HG02870 (cell line): ENCODE results near the gene MBNL1.

Source experiments
- ATAC-seq: cut with Tn5 transposase; IDR thresholded peaks from one replicate; pipeline ENCODE4 v1.9.1; 2021; ENCODE audit warnings: mild to moderate bottlenecking, moderate library complexity; ENCODE audit not compliant: unreplicated experiment

The MBNL1 gene

DNA sequence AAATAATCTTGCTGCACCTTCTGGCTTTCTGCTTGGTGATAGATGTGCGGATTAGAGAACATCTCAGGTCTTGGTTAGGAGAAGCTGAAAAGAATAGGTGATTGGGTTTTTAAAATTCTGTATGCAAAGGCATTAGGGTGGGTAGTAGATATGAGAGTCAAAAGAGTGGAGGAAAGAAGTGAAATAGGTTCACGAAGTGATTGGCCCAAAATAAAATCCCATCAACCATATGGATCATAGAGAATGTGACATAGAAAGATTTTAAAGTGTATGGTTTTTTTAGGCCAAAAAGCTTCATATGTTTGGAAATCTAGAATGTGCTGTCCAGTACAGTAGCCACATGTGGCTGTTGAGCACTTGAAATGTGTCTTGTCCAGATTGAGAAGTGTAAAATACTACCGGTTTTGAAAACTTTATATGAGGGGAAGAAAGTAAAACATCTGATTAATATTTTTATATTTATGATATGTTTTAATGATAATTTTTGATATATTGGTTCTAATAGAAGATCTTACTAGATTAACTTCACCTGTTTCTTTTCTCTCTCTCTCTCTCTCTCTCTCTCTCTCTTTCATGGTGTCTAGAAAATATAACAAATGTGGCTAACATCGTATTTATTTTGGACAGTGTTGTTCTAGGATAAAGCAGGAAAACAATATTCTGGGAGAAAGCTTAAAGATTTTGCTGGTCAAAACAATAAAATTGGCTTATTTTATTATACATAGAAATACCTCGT, 2.9 kb downstream of the MBNL1 start:
- no peak for ATAC-seq

DNA sequence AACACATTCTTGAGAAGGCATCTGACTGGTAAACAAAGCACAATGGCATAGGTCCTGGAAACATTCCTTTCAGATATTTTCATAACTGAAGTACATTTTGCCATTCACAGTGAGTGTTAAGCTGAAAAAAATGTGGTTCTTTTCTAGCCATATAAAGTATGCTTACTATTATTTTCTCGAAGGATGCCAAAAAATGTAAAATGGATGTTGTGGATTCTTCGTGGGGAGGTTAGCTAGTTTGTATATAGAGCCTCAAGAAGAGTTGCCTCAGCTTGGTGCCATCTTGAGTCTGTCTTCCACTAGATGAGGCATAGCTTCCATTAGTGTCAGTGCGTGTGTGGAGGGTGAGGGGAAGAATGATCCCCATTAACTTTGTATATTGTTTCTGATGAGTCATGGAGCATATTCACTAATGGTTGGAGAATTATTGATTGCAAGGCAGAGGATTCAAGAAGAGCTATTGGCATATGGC, 4.1 kb downstream of the MBNL1 start:
- ATAC-seq, result no peak

DNA sequence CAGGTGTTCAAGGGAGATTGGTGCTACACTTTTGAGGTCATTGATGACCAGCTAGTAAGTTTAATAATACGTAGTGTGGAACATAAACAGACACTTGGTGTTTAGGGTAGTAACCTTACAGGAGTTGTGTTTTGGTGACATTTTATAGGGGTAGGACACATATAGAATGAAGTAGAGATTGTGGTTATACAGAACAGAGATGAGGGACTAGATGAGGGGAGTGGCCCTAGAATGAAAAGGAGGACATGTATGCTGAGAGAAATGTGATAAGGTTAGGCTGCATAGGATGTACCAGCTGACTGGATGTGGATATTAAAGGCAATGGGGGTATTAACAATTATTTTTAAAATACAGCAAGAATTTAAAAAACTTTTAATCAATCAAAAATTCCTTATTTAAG, 8.0 kb downstream of the MBNL1 start:
- ATAC-seq, result no peak

DNA sequence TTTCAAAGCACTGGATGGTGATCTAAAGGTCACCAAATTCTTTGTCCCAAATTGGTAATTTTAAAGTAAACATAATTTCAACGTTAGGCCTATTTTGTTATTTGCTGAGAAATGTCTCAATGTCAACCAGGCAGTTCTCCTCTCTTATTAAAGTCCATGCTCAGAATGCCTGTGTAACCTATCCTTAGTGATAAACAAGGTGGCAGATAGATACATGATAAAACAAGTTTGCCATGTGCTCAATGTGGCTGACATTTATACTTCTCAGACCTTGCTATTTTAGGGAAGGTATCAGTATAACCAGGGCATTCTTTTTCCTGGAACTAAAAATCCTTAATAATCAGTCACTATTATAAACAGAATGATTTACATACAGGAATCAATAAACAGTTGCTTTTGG, 8.5 kb downstream of the MBNL1 start:
- no peak for ATAC-seq

DNA sequence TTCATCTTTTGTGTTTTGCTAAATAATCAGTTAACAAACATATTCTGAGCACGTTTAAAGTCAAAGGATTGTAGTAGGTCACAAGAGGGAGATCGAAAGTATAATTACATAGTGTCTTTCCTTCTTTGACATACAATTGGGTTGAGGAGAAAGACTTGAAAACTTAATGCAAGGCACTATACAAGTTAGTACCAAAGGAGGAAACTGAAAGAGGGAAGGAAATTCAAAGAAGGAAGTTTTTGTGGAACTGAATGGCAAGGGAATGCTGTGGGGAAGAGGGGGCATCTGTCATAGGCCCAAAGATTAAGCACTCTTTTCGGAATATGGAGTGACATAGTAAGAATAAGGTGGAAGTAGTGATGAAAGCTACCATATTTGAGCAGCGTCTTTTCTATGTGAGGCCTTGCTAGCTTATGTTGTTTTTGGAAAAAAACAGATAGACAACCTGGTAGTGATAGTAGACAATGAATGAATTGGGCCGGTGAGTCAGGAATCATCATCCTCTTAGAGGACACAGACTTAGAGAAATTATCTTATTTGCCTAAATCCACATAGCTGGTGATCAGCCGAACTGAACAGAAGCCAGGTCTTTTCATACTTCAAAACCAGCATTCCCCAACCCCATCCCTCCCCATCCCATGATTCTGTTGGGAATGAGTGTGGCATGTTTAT, 10.2 kb downstream of the MBNL1 start:
- no peak for ATAC-seq

DNA sequence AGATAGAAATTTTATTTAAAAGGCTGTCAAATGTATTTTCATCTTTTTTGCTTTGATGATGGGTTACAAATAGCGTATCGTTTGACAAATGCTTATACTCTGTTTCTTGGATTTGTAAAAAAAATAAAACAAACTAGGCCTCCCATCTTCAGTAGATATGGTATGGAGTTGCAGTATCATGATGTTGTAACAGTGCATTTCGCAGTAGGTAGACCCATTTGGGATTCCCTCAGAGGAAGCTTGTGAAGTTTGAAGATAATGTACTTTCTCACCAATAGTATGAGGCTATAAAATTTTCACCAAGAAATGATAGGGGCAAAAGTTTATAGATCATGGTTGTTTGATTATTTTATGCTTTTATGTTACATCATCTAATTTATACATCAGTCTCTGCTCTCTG, 10.8 kb downstream of the MBNL1 start:
- no peak for ATAC-seq

DNA sequence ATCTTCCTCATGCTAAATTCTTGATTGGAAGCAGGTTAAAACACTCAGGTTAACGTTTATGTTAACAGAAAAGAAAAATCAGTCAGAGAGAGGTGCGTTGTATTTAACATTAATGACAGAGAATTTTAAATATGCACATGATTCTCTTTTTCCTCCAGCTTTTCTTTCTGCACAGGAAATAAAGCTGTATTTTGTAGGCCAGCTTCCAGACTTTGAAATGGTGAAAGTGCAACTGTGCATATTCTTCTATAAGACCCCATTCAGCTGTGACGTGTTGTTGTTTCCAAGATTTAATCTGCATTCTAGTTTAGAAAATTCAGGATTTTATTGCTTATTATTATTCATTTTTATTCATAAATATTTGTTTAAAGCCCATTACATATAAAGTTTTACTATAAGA, 11.8 kb downstream of the MBNL1 start:
- no peak for ATAC-seq

DNA sequence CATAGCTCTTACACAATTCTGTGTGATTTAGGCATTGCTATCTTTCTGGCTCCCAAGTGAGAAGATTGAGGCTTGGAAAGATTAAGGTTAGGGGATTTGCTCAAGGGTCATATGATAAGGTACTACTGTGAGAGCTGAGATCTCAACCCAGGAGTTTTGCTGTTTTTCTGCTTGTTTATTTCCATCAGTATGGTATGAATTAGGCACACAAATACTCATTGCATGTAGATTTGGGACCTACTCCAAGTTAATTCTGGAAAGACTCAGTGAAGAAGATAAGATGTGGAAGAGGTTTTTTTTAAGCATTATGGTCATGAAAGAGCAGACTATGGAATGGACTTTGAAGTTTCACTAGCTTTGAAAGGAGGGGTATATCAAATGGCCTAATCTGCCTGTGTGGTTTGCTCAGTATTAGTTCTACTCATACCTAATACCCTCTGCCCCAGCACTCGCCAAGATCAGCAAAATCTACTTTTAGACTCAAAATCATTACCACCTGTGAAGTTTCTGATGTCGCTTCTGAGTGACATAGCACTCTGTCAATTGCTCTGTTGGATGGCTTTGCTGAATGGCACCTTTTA, 12.5 kb downstream of the MBNL1 start:
- peak; percentile 78 for ATAC-seq

DNA sequence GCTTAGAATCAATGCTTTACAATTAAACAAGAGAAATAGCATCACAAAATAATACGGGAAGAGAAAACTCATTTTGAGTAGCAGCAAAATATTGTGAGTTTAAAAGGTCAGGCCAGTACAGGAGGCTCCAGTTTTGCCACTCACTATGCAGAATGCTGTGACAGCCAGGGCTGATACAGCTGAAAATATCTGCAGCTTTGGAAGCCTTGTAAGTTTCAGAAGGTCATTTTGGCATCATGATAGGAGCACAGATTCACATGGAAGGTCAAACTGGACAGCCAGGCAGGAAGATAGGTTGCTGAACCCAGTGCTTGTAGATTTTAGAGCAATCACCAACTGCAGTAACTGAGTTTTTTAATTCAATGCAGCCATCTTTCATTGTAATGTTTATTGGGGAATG, 14.1 kb downstream of the MBNL1 start:
- ATAC-seq, result no peak

DNA sequence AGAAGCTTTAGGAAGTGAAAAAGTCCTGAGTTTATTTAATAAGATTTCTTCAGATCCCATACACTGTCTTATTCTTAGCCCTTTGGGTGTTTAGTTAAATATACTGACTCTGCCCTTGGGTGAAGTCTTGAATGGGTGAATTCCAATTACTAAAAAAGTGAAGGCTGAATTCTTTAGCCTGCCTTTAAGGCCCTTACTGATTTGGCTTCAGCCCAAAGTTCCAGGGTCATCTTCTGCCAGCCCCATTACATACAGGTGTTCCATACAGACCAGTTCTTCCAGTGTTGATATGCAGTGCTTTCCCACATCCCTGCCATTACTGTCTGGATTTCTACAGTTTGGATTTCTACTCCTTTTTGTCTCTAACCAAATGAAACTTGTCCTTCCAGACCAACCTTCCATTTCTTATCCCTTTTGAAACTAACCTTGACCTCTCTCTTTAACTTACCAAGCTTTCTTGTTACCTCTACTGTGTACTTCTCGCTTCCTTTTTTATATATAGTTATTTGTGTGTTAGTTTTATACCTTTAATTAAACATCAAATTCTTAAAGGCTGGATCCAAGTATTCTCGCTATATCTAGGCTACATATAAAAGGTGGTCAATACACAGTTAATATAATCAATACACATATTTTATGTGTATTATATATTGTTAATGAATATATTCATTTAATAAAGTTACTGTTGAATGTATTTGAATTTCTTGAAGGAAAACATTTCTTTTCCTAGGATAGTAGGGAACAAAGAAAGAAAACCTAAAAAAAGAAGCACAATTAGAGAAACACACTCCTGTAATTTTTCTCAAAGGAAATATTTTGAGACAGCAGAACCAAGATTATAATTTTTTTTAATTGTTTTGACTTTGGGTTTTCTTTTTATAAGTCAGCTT, 15.0 kb downstream of the MBNL1 start:
- no peak for ATAC-seq

DNA sequence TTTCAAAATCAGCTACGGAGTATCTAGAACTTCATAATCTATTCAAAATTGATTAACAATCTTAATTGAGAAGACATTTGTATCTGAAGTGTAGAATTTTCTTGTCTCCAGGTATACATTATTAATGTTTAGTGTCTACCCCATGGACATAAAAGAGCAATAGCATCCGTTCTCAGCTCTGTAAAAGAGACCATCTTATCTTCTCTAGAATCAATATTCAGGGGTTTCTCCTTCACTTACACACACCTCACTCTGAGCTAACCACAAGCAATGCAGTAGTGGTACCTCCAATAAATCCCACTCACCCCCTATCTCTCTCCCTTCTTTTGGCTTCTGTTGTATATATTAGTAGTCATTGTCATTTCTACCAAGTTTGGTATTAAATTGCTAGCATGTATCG, 16.2 kb downstream of the MBNL1 start:
- no peak for ATAC-seq

DNA sequence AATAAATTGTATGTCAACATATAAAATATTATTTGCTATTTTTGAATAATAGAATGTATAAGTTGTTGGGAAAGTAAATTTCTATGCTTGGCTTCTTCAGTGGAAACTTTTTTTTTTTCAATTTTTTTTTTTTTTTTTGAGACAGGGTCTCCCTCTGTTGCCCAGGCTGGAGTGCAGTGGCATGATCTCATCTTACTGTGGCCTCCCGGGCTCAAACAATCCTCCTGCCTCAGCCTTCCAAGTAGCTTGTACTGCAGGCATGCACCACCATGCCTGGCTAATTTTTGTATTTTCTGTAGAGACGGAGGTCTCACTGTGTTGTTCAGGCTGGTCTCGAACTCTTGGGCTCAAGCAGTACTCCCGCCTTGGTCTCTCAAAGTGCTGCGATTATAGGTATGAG, 16.8 kb downstream of the MBNL1 start:
- ATAC-seq, result no peak

DNA sequence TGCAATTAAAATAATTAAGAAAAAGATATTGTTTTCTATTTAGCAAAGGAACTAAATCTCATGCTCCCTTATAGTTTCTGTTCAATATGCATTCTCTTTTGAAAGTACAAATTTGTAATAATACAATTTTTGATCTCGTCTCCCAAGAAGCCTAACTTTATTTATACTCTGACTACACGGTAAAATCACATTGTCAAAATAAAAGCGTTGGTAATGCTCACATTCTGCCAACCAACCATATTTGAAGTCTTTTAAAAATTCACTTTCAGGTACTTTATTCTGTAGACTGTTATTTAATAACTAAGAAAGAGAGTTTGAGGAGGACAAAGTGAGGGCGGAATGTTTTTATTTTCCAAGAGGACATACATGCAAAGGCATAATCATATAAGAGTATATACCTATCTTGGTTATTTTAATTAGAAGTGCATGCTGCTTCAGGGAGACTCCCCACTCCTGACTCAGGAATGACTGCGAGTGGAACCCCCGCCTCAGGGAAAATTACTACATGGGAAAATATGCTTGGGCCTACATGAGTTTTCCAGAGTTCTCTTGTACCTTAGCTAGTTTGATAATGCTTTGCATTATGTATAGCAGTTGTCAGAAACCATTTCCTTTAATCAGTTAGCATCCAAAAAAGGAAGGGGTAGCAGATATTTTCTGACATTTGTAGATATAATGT, 19.3 kb downstream of the MBNL1 start:
- ATAC-seq, result no peak

DNA sequence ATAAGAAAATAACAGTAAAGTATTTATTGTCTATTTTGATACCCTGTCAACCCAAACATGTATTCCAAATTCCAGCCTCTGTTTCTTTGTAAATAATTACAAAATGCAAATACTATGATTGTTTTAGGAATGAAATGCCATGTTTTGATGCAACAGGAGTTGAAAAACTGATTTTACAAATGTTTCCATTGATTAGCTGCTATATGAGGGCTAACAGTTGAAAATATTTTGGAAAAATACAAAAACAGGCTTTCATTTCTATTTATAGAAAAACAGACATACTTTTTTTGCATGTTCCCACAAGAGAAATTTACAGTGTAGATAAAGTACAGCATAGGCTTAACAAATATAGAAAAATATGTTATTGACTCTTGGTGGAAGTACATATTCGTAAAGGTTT, 20.0 kb downstream of the MBNL1 start:
- no peak for ATAC-seq

DNA sequence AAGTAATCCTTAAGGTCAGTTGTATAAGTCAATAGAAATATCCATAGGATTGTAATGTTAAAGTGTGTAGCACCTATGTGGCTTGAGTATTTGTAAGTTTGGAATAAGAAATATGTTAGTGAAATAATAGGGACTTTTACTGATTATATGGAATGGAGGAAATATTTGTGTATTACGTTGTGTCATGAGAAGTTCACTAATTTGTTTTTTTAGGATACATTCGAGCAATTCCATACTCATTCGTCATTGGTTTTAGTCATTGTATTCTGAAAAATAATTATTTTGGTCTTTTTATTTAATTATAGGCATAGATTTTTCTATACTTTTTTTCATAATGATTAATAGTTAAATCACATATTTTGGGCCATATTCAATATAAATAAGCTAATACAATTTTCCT, 21.0 kb downstream of the MBNL1 start:
- no peak for ATAC-seq

DNA sequence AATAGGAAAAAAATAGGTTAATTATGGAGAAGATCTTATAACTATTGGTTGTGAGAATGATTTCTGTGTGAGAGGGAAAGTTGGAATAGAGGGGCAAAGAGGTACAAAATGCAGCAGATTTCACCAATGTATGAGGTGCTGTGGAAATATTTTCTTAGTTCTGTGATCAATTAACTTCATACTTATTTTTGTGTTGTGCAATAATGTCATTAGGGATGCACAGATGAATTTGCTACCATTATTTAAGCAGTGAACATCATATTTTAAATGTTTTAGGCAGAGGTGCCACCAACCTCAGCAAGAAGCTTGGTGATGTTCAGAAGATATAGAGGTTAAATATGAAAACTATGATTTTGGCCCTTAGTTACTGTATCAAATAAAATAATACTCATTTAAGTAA, 21.6 kb downstream of the MBNL1 start:
- no peak for ATAC-seq

DNA sequence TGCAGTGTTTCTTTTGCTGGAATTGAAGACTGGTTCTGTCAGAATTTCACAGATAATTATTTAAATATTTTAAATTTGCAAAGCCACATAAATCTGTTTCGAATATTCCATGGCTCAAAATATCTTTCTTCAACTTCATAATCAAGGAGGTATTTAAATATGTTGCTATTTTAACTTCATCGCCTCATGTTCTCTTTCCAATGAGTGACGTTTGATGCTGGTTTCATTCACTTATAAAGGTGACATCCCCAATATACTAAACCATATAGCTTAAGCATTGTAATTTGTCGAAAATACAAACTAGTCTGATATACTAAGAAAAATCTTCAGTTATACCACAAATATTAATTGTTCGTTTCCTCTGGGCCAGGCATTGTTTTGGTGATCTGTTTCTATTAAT, 22.5 kb downstream of the MBNL1 start:
- ATAC-seq, result no peak

DNA sequence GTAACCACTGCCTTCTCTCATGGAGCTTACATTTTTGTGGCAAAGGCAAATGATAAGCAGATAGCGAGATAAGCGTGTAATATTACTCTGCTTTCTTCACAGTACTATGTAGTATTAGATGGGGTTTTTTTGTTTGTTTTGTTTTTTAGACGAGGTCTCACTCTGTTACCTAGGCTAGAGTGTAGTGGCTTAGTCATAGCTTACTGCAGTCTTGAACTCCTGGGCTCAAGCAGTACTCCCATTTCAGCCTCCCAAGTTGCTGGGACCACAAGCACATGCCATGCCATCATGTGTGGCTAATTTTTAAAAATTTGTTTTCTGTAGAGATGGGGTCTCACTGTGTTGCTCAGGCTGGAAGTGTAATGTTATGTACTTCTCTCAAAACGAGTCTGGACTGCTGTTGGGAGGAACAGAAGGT, 22.9 kb downstream of the MBNL1 start:
- no peak for ATAC-seq

DNA sequence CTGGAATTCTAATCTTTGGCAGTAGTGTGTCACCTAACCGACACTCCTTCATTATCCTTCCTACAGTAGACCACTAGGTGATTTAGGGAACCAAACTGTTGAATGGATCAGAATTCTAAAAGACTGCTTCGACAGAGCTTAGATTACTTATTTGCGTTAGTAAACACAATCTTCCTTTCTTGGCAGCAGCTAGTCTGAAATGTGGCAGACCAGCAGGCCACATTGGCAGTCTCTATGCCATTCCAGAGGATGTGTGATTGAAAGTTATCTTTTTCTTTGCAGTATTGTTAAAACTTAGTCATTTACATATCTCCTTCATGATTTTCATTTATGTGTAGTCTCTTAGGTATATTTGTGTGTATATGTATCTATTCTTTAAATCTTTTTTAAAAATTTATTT, 23.6 kb downstream of the MBNL1 start:
- ATAC-seq, result no peak

DNA sequence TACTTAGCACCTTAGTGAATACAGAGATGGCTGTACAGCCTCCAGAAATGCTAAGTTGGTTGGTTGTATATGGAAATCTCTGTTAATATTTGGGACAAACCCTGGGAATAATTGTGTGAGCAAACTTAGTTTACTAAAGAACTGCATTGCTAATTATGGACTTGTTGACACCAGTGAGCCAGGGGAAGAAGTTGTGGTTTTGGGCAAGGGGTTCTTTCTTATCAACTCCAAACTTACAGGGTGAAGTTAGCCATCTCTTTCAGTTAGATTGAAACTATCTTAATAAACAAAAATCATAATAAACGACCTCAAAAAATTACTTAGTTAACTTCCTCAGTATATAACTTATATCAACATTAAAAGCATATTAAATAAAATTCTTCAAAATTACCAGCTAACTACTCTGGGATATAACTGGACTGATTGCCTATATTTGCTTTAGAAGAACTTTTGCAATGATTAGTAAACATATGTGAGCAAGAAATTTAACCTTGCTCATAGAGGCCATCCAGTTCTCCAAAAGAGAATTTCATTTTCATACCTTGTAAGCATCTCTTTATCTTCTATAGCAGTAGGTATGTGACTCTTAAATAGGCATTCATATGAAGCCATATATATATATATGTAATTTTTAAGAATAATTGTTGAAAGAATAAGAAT, 24.7 kb downstream of the MBNL1 start:
- no peak for ATAC-seq
